D721Med (cell line): Measurements from ENCODE around the gene MYO19.

Experiments
- DNase-seq: peaks from one replicate; pipeline ENCODE4 v3.0.0; 2011; ENCODE audit warnings: low spot score; ENCODE audit not compliant: insufficient read length
- FAIRE-seq: peaks from 2 replicates; lab custom pipeline; 2011; peaks lifted over from hg19 to GRCh38; lab: Jason Lieb, UNC
- TF ChIP-seq, protein P1 (sequence below): IDR thresholded peaks from 2 replicates; pipeline ENCODE4 v1.5.1; 2012; ENCODE audit warnings: mild to moderate bottlenecking, control low read depth; ENCODE audit not compliant: insufficient read depth; ENCODE audit errors: missing control alignments

The MYO19 gene

GRCh38 chr17:36474571-36474970 lies 60.1 kb downstream of the MYO19 start:
- TF ChIP-seq, protein P1, sequence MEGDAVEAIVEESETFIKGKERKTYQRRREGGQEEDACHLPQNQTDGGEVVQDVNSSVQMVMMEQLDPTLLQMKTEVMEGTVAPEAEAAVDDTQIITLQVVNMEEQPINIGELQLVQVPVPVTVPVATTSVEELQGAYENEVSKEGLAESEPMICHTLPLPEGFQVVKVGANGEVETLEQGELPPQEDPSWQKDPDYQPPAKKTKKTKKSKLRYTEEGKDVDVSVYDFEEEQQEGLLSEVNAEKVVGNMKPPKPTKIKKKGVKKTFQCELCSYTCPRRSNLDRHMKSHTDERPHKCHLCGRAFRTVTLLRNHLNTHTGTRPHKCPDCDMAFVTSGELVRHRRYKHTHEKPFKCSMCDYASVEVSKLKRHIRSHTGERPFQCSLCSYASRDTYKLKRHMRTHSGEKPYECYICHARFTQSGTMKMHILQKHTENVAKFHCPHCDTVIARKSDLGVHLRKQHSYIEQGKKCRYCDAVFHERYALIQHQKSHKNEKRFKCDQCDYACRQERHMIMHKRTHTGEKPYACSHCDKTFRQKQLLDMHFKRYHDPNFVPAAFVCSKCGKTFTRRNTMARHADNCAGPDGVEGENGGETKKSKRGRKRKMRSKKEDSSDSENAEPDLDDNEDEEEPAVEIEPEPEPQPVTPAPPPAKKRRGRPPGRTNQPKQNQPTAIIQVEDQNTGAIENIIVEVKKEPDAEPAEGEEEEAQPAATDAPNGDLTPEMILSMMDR: no peak
- DNase-seq: no peak
- FAIRE-seq: no peak

- TF ChIP-seq, protein P1: no peak
- no peak for FAIRE-seq
- DNase-seq: no peak
These were observed 64.2 kb downstream of the MYO19 start for GRCh38 chr17:36470499-36470898.

DNA sequence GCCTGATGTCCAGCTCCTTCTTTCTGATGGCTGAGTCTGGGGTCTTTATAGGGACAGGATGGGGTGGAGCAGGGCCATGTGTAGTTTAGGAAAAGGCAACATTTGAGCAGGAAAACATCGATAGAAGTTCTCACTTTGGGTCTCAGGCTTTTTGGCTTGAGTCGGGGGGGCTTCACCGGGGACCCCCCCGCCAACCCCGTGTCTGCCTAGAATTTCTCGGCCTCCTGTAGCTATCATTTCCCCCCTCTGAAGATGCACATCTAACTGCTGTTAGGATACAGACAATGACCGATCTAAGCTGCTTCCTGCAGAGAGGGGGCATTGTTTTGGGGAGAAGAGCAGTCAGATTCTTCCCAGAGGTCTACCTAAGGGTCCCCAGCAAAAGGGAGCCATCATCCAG lies 64.9 kb downstream of the MYO19 start:
- TF ChIP-seq, protein P1: no peak
- DNase-seq: no peak
- FAIRE-seq: no peak

- no peak for DNase-seq
- no peak for FAIRE-seq
These were observed 65.6 kb downstream of the MYO19 start for GRCh38 chr17:36468903-36469635.

DNA sequence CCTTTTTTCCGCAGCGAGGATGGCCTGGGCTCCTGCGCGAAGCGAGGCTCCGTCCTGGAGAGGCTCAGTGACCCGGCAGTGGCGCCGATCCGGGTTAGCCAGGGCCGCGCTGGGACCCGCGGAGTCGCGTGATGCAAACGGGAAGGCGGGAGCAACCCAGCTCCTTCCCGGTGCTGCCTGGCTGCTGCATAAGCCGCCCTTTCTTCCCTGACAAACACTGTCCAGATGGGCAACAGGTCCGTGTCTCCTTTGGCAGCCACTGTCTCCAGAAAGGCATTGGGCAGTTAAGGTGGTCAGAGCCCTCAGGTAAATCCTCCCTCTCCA lies 69.9 kb downstream of the MYO19 start:
- DNase-seq (no peak), FAIRE-seq (no peak)
- TF ChIP-seq, protein P1: no peak

More at GRCh38 chr17:36468903-36469635, 65.6 kb downstream of the MYO19 start:
- TF ChIP-seq, protein P1: no peak

- no peak for DNase-seq
- no peak for FAIRE-seq
- TF ChIP-seq, protein P1: no peak
These were observed 70.5 kb downstream of the MYO19 start for GRCh38 chr17:36463916-36464764.
